H9 (cell line): ENCODE results near the gene NSD1. TPM values are rescaled to one million over a fixed set of nuclear protein-coding genes. Genes with fewer than 3 reads are reported as not detected.

Source experiments
- DNase-seq: peaks from one replicate; pipeline ENCODE4 v3.0.0-alpha.2; 2017
- H2AFZ ChIP-seq: one replicate; pipeline ENCODE4 v1.6.1; 2013; ENCODE audit warnings: mild to moderate bottlenecking, low read length, control low read depth, moderate library complexity
- H2AK5ac ChIP-seq: 2 replicates; pipeline ENCODE4 v1.6.1; 2013; ENCODE audit warnings: low read length, control low read depth, mixed read lengths; ENCODE audit not compliant: insufficient read length
- H2BK120ac ChIP-seq: one replicate; pipeline ENCODE4 v1.6.1; 2013; ENCODE audit warnings: low read depth, mild to moderate bottlenecking, low read length, control low read depth, inconsistent platforms; ENCODE audit not compliant: poor library complexity, severe bottlenecking
- H2BK12ac ChIP-seq: 2 replicates; pipeline ENCODE4 v1.6.1; 2013; ENCODE audit warnings: low read length, control low read depth, mixed read lengths, low read depth; ENCODE audit not compliant: insufficient read length
- H2BK15ac ChIP-seq: 2 replicates; pipeline ENCODE4 v1.6.1; 2013; ENCODE audit warnings: low read depth, low read length, control low read depth
- H2BK20ac ChIP-seq: one replicate; pipeline ENCODE4 v1.6.1; 2013; ENCODE audit warnings: low read depth, mild to moderate bottlenecking, low read length, control low read depth, inconsistent platforms; ENCODE audit not compliant: poor library complexity, severe bottlenecking
- H2BK5ac ChIP-seq: 2 replicates; pipeline ENCODE4 v1.6.1; 2013; ENCODE audit warnings: low read length, control low read depth, mixed read lengths; ENCODE audit not compliant: insufficient read length
- H3K14ac ChIP-seq: 2 replicates; pipeline ENCODE4 v1.6.1; 2013; ENCODE audit warnings: low read length, control low read depth; ENCODE audit not compliant: insufficient read depth
- H3K18ac ChIP-seq: 2 replicates; pipeline ENCODE4 v1.6.1; 2013; ENCODE audit warnings: low read depth, mild to moderate bottlenecking, mixed read lengths, low read length, control low read depth; ENCODE audit not compliant: insufficient read length
- H3K23ac ChIP-seq: 2 replicates; pipeline ENCODE4 v1.6.1; 2013; ENCODE audit warnings: low read length, control low read depth, mixed read lengths, low read depth; ENCODE audit not compliant: insufficient read length
- H3K23me2 ChIP-seq: 2 replicates; pipeline ENCODE4 v1.6.1; 2013; ENCODE audit warnings: low read depth, mild to moderate bottlenecking, mixed read lengths, low read length, control low read depth; ENCODE audit not compliant: insufficient read length, poor library complexity, severe bottlenecking
- H3K27ac ChIP-seq: 2 replicates; pipeline ENCODE4 v1.5.1; 2013; ENCODE audit warnings: low read length, control low read depth, mixed read lengths, low read depth; ENCODE audit not compliant: insufficient read length
- H3K27me3 ChIP-seq: 2 replicates; pipeline ENCODE4 v1.6.1; 2013; ENCODE audit warnings: low read length, control low read depth, inconsistent platforms; ENCODE audit not compliant: insufficient read depth
- H3K4ac ChIP-seq: 2 replicates; pipeline ENCODE4 v1.6.1; 2013; ENCODE audit warnings: low read depth, mild to moderate bottlenecking, control low read depth, inconsistent platforms, low read length, moderate library complexity
- H3K4me1 ChIP-seq: 2 replicates; pipeline ENCODE4 v1.6.1; 2013; ENCODE audit warnings: low read length, control low read depth, inconsistent platforms; ENCODE audit not compliant: insufficient read depth
- H3K4me2 ChIP-seq: 2 replicates; pipeline ENCODE4 v1.6.1; 2013; ENCODE audit warnings: low read length, control low read depth, mixed read lengths; ENCODE audit not compliant: insufficient read length, insufficient read depth
- H3K56ac ChIP-seq: 2 replicates; pipeline ENCODE4 v1.6.1; 2013; ENCODE audit warnings: low read depth, mild to moderate bottlenecking, mixed read lengths, low read length, control low read depth; ENCODE audit not compliant: insufficient read length
- H3K79me1 ChIP-seq: 2 replicates; pipeline ENCODE4 v1.6.1; 2013; ENCODE audit warnings: low read depth, mild to moderate bottlenecking, moderate library complexity, low read length, control low read depth, inconsistent platforms; ENCODE audit not compliant: insufficient read depth, poor library complexity, severe bottlenecking
- H3K79me2 ChIP-seq: 2 replicates; pipeline ENCODE4 v1.6.1; 2013; ENCODE audit warnings: low read length, control low read depth, inconsistent platforms; ENCODE audit not compliant: insufficient read depth
- H3K9ac ChIP-seq: 2 replicates; pipeline ENCODE4 v1.6.1; 2013; ENCODE audit warnings: low read length, control low read depth, mixed read lengths; ENCODE audit not compliant: insufficient read length; ENCODE audit errors: extremely low read depth
- H3K9me3 ChIP-seq: one replicate; pipeline ENCODE4 v1.6.1; 2013; ENCODE audit warnings: low read depth, low read length, inconsistent platforms; ENCODE audit not compliant: control insufficient read depth
- H3T11ph ChIP-seq: one replicate; pipeline ENCODE4 v1.6.1; 2013; ENCODE audit warnings: mild to moderate bottlenecking, low read length, control low read depth, inconsistent platforms
- H4K20me1 ChIP-seq: one replicate; pipeline ENCODE4 v1.6.1; 2013; ENCODE audit not compliant: control insufficient read depth, insufficient read length, insufficient read depth
- H4K5ac ChIP-seq: 2 replicates; pipeline ENCODE4 v1.6.1; 2013; ENCODE audit warnings: low read depth, mild to moderate bottlenecking, mixed read lengths, low read length, control low read depth; ENCODE audit not compliant: insufficient read length
- H4K8ac ChIP-seq: replicated peaks from 2 replicates; pipeline ENCODE4 v1.6.1; 2013; ENCODE audit warnings: low read length, control low read depth, mixed read lengths, low read depth; ENCODE audit not compliant: insufficient read length
- H4K91ac ChIP-seq: 2 replicates; pipeline ENCODE4 v1.6.1; 2013; ENCODE audit warnings: low read depth, mild to moderate bottlenecking, moderate library complexity, mixed read lengths, low read length, control low read depth; ENCODE audit not compliant: insufficient read length
- H3K27ac Mint-ChIP-seq, 3 experiments: 2 replicates in 2 of 3; 3 replicates in 1 of 3; pipeline ENCODE4 v1.8.0; 2020 to 2021; ENCODE audit warnings: mixed read lengths in 3 of 3, mild to moderate bottlenecking in 1 of 3, moderate library complexity in 1 of 3
- H3K27me3 Mint-ChIP-seq: 2 replicates; pipeline ENCODE4 v1.8.0; 2021; ENCODE audit warnings: low read depth, mild to moderate bottlenecking, moderate library complexity, mixed read lengths
- H3K36me3 Mint-ChIP-seq, 3 experiments: 2 replicates in 2 of 3; 3 replicates in 1 of 3; pipeline ENCODE4 v1.8.0; 2020 to 2021; ENCODE audit warnings: low read depth in 3 of 3, mixed read lengths in 3 of 3; ENCODE audit not compliant: insufficient read depth in 1 of 3
- H3K4me1 Mint-ChIP-seq, 2 experiments: 2 replicates each; pipeline ENCODE4 v1.8.0; 2020; ENCODE audit warnings: mixed read lengths in 2 of 2
- H3K4me3 Mint-ChIP-seq, 2 experiments: 2 replicates in 1 of 2; 3 replicates in 1 of 2; pipeline ENCODE4 v1.8.0; 2020 to 2021; ENCODE audit warnings: mild to moderate bottlenecking in 2 of 2, mixed read lengths in 2 of 2, moderate library complexity in 1 of 2
- H3K9me3 Mint-ChIP-seq, 2 experiments: 2 replicates in 1 of 2; 3 replicates in 1 of 2; pipeline ENCODE4 v1.8.0; 2020; ENCODE audit warnings: mild to moderate bottlenecking in 2 of 2, mixed read lengths in 2 of 2, moderate library complexity in 1 of 2
- WGBS: extraction: QIAGEN DNeasy Blood & Tissue Kit; methylation state at CpG from one replicate; pipeline ENCODE4 v1.1.7; 2013; ENCODE audit warnings: missing lambda C conversion rate, low lambda C conversion rate, mixed read lengths; ENCODE audit not compliant: insufficient read length; ENCODE audit errors: extremely low coverage; 5-methylcytosine and 5-hydroxymethylcytosine counted together
- total RNA-seq: library from RNA; stranded (reverse); gene quantifications from 2 replicates; pipeline ENCODE4 v1.2.1, GENCODE V29; 2021
- TF ChIP-seq, protein P1 (sequence below): fragments of 200-600 bp; sonication (generic); conservative IDR thresholded peaks from 3 replicates; pipeline ENCODE4 v1.8.0; 2021; ENCODE audit warnings: antibody characterized with exemption, mild to moderate bottlenecking

NSD1 gene
- total RNA-seq, 1 experiment from 2014 or later = 213 TPM

DNA sequence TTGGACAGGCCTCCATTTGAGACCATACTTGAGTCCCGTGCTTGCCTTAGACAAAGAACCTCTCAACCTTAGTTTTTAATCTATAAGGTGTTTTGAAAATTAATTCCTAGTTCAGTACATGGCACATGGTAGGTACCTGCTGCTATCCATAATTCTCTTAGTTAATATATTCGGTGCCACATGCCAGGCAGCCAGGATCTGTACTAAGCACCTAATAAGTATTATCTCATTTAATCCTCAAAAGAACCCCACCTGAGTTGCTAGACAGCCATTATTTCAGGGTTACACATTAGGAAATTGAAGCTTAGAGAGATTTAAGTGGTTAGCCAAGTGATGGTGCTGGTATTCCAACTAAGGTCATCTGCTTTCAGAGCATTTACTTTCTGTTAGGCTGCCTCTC is 29.9 kb downstream of the NSD1 start:
- H3K27me3 ChIP-seq = no peaks in the 10 kb centered on the region
- H3K27ac ChIP-seq = no peak overlapping the region
- no peaks in the 10 kb centered on the region for H3K23me2 ChIP-seq
- no peak overlapping the region for H3K18ac ChIP-seq
- peaks cover 44% of the 10 kb centered on the region; the same call in 1 of the 2 replicates for H3K79me2 ChIP-seq
- no peaks in the 10 kb centered on the region; the same call in 1 of the 2 replicates for H3K4me1 ChIP-seq
- no peak overlapping the region for H3K4me2 ChIP-seq
- H4K20me1 ChIP-seq = no peaks in the 10 kb centered on the region
- no peak overlapping the region for H2BK5ac ChIP-seq
- no peak overlapping the region for H3T11ph ChIP-seq
- no peak overlapping the region for H3K4ac ChIP-seq
- H2AFZ ChIP-seq = no peak overlapping the region
- H3K14ac ChIP-seq = no peak overlapping the region
- peak overlapping the region in 1 of 3 experiments; percentile 40; a peak in 1 of 7 replicates for H3K27ac Mint-ChIP-seq
- H3K36me3 Mint-ChIP-seq = peaks cover 11 to 57% (median 23%) of the 10 kb centered on the region in 3 experiments; a peak in 6 of 7 replicates
- H4K5ac ChIP-seq = no peak overlapping the region
- peaks cover 13% of the 10 kb centered on the region for H3K79me1 ChIP-seq
- H3K27me3 Mint-ChIP-seq = no peaks in the 10 kb centered on the region
- no peak overlapping the region for H2BK120ac ChIP-seq
- no peaks in the 10 kb centered on the region for H3K9me3 ChIP-seq
- no peak overlapping the region for H2BK20ac ChIP-seq
- H3K23ac ChIP-seq = no peak overlapping the region
- no peak overlapping the region for H4K8ac ChIP-seq
- no peak overlapping the region for H2BK15ac ChIP-seq
- H4K91ac ChIP-seq = no peak overlapping the region
- H3K56ac ChIP-seq = no peak overlapping the region
- no peak overlapping the region for H3K9ac ChIP-seq
- no peak overlapping the region for H3K4me3 Mint-ChIP-seq
- TF ChIP-seq, protein P1, sequence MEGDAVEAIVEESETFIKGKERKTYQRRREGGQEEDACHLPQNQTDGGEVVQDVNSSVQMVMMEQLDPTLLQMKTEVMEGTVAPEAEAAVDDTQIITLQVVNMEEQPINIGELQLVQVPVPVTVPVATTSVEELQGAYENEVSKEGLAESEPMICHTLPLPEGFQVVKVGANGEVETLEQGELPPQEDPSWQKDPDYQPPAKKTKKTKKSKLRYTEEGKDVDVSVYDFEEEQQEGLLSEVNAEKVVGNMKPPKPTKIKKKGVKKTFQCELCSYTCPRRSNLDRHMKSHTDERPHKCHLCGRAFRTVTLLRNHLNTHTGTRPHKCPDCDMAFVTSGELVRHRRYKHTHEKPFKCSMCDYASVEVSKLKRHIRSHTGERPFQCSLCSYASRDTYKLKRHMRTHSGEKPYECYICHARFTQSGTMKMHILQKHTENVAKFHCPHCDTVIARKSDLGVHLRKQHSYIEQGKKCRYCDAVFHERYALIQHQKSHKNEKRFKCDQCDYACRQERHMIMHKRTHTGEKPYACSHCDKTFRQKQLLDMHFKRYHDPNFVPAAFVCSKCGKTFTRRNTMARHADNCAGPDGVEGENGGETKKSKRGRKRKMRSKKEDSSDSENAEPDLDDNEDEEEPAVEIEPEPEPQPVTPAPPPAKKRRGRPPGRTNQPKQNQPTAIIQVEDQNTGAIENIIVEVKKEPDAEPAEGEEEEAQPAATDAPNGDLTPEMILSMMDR = no peak
- peaks cover 7 to 20% of the 10 kb centered on the region in 2 experiments; a peak in 3 of 4 replicates for H3K4me1 Mint-ChIP-seq
- DNase-seq = no peak
- no peak overlapping the region for H2BK12ac ChIP-seq
- no CpG with 5 or more reads among the region's 2 CpGs for WGBS
- no peaks in the 10 kb centered on the region for H3K9me3 Mint-ChIP-seq
- H2AK5ac ChIP-seq = no peak overlapping the region
